KOPT-K1 (cell line): Measurements from ENCODE around the gene SETD7.

ENCODE experiments used
- H3K27ac ChIP-seq: fragments of 200-600 bp; sonication (generic); 2 replicates; pipeline ENCODE4 v1.5.1; 2016; ENCODE audit warnings: antibody characterized with exemption, mild to moderate bottlenecking, low read depth, low read length; ENCODE audit not compliant: poor library complexity, severe bottlenecking
- H3K36me3 ChIP-seq: fragments of 200-600 bp; sonication (generic); 2 replicates; pipeline ENCODE4 v1.5.1; 2017; ENCODE audit warnings: antibody characterized with exemption, mild to moderate bottlenecking, low read length, moderate library complexity; ENCODE audit not compliant: insufficient read depth
- H3K9me3 ChIP-seq: fragments of 200-600 bp; sonication (generic); 2 replicates; pipeline ENCODE4 v1.5.1; 2017; ENCODE audit warnings: antibody characterized with exemption, low read length, mild to moderate bottlenecking; ENCODE audit not compliant: insufficient read depth, poor library complexity, severe bottlenecking

Gene SETD7

GRCh38 chr4:139585473-139585872 is 29.5 kb upstream of the SETD7 start:
- no peak overlapping the region for H3K27ac ChIP-seq
- H3K36me3 ChIP-seq, result no peaks in the 10 kb centered on the region
- peaks cover 8% of the 10 kb centered on the region for H3K9me3 ChIP-seq

GRCh38 chr4:139584784-139585183 is 28.8 kb upstream of the SETD7 start:
- Histone ChIP-seq H3K27ac (no peak overlapping the region), H3K9me3 (peaks cover 8% of the 10 kb centered on the region), H3K36me3 (no peaks in the 10 kb centered on the region)

- Histone ChIP-seq H3K36me3 (no peaks in the 10 kb centered on the region), H3K27ac (no peak overlapping the region), H3K9me3 (peaks cover 5% of the 10 kb centered on the region)
Observed at GRCh38 chr4:139584013-139584412, 28.0 kb upstream of the SETD7 start.

GRCh38 chr4:139582044-139582443 is 26.0 kb upstream of the SETD7 start:
- Histone ChIP-seq H3K36me3 (no peaks in the 10 kb centered on the region), H3K9me3 (no peaks in the 10 kb centered on the region), H3K27ac (no peak overlapping the region)

GRCh38 chr4:139581096-139581495 is 25.1 kb upstream of the SETD7 start:
- no peaks in the 10 kb centered on the region for H3K9me3 ChIP-seq
- H3K36me3 ChIP-seq, result no peaks in the 10 kb centered on the region
- no peak overlapping the region for H3K27ac ChIP-seq

GRCh38 chr4:139576219-139576618 is 20.2 kb upstream of the SETD7 start:
- no peak overlapping the region for H3K27ac ChIP-seq
- no peaks in the 10 kb centered on the region for H3K9me3 ChIP-seq
- H3K36me3 ChIP-seq, result no peaks in the 10 kb centered on the region

GRCh38 chr4:139575072-139575471 is 19.1 kb upstream of the SETD7 start:
- H3K9me3 ChIP-seq, result no peaks in the 10 kb centered on the region
- no peak overlapping the region for H3K27ac ChIP-seq
- no peaks in the 10 kb centered on the region for H3K36me3 ChIP-seq

GRCh38 chr4:139574641-139575040 is 18.6 kb upstream of the SETD7 start:
- no peaks in the 10 kb centered on the region for H3K36me3 ChIP-seq
- no peak overlapping the region for H3K27ac ChIP-seq
- H3K9me3 ChIP-seq, result no peaks in the 10 kb centered on the region

- Histone ChIP-seq H3K9me3 (no peaks in the 10 kb centered on the region), H3K36me3 (no peaks in the 10 kb centered on the region)
Observed at GRCh38 chr4:139568206-139568955, 12.4 kb upstream of the SETD7 start.

GRCh38 chr4:139567159-139567870 is 11.3 kb upstream of the SETD7 start:
- no peaks in the 10 kb centered on the region for H3K36me3 ChIP-seq
- no peaks in the 10 kb centered on the region for H3K9me3 ChIP-seq
- H3K27ac ChIP-seq, result no peak overlapping the region

More at GRCh38 chr4:139568206-139568955, 12.4 kb upstream of the SETD7 start:
- H3K27ac ChIP-seq, result no peak overlapping the region

GRCh38 chr4:139564502-139564901 is 8.5 kb upstream of the SETD7 start:
- H3K27ac ChIP-seq, result no peak overlapping the region
- no peaks in the 10 kb centered on the region for H3K36me3 ChIP-seq
- no peaks in the 10 kb centered on the region for H3K9me3 ChIP-seq

- no peak overlapping the region for H3K27ac ChIP-seq
- H3K9me3 ChIP-seq, result no peaks in the 10 kb centered on the region
- no peaks in the 10 kb centered on the region for H3K36me3 ChIP-seq
Observed at GRCh38 chr4:139563515-139563914, 7.5 kb upstream of the SETD7 start.

GRCh38 chr4:139562839-139563238 is 6.8 kb upstream of the SETD7 start:
- no peaks in the 10 kb centered on the region for H3K9me3 ChIP-seq
- H3K27ac ChIP-seq, result no peak overlapping the region
- no peaks in the 10 kb centered on the region for H3K36me3 ChIP-seq

GRCh38 chr4:139562067-139562684 is 6.2 kb upstream of the SETD7 start:
- H3K9me3 ChIP-seq, result no peaks in the 10 kb centered on the region
- H3K36me3 ChIP-seq, result no peaks in the 10 kb centered on the region
- H3K27ac ChIP-seq, result no peak overlapping the region

GRCh38 chr4:139560406-139561104 is 4.5 kb upstream of the SETD7 start:
- no peak overlapping the region for H3K27ac ChIP-seq
- H3K36me3 ChIP-seq, result no peaks in the 10 kb centered on the region
- H3K9me3 ChIP-seq, result no peaks in the 10 kb centered on the region
